ENCODE measurements around the gene NCOA6.

GRCh38 chr20:34798871-34799270 is 26.6 kb downstream of the NCOA6 start:
- TF ChIP-seq CTCF (IDR thresholded peaks at IDR 0.05), result no peak
- TF ChIP-seq POLR2A (IDR thresholded peaks at IDR 0.05), result no peak

Measured in uterus (tissue), 2 donors.